GM21576 (cell line): Measurements from ENCODE around the gene HPDL.
A peak's percentile ranks its signal among the peaks of the same experiment; 100 is the strongest.
"Not testable (repeated sequence)": the region's sequence is repeated elsewhere in the genome, so short reads cannot be mapped to it uniquely, and the experiment has no call there.

Source experiments
- ATAC-seq: cut with Tn5 transposase; IDR thresholded peaks from one replicate; pipeline ENCODE4 v1.9.1; 2021; ENCODE audit warnings: mild to moderate bottlenecking, moderate library complexity; ENCODE audit not compliant: unreplicated experiment

Gene HPDL

GRCh38 chr1:45326627-45327623 lies at the start of gene HPDL:
HPDL (plus strand) TSS chr1:45326895; CDS start chr1:45327149, 254 bp downstream.
- ATAC-seq, result no peak

GRCh38 chr1:45282351-45282750 lies 44.3 kb upstream of the HPDL start:
- no peak for ATAC-seq

GRCh38 chr1:45284858-45285257 lies 41.8 kb upstream of the HPDL start:
- not testable (repeated sequence) for ATAC-seq

GRCh38 chr1:45286521-45286920 lies 40.2 kb upstream of the HPDL start:
- ATAC-seq, result not testable (repeated sequence)

GRCh38 chr1:45291002-45291401 lies 35.7 kb upstream of the HPDL start:
- not testable (repeated sequence) for ATAC-seq

GRCh38 chr1:45291716-45292115 lies 35.0 kb upstream of the HPDL start:
- no peak for ATAC-seq

GRCh38 chr1:45297666-45298356 lies 28.9 kb upstream of the HPDL start:
- ATAC-seq, result no peak

- ATAC-seq, result no peak
These were observed 27.4 kb upstream of the HPDL start for GRCh38 chr1:45299296-45299695.

GRCh38 chr1:45299981-45300668 lies 26.6 kb upstream of the HPDL start:
- ATAC-seq, result no peak

- no peak for ATAC-seq
These were observed 26.1 kb upstream of the HPDL start for GRCh38 chr1:45300669-45300997.

GRCh38 chr1:45302505-45303150 lies 24.1 kb upstream of the HPDL start:
- no peak for ATAC-seq

GRCh38 chr1:45303520-45304310 lies 23.0 kb upstream of the HPDL start:
- peak; percentile 61 for ATAC-seq

- peak; percentile 7 for ATAC-seq
These were observed 22.2 kb upstream of the HPDL start for GRCh38 chr1:45304311-45305081.

- no peak for ATAC-seq
These were observed 21.5 kb upstream of the HPDL start for GRCh38 chr1:45305231-45305630.

GRCh38 chr1:45306319-45306718 lies 20.4 kb upstream of the HPDL start:
- ATAC-seq, result no peak

GRCh38 chr1:45306905-45307304 lies 19.8 kb upstream of the HPDL start:
- ATAC-seq, result no peak

- ATAC-seq, result no peak
These were observed 12.4 kb upstream of the HPDL start for GRCh38 chr1:45314266-45314665.

- ATAC-seq, result no peak
These were observed 9.5 kb upstream of the HPDL start for GRCh38 chr1:45317166-45317565.

GRCh38 chr1:45319761-45320160 lies 6.9 kb upstream of the HPDL start:
- no peak for ATAC-seq
